NCI-H2081 (cell line): Measurements from ENCODE around the gene ALPI.
"Not testable (repeated sequence)": the region's sequence is repeated elsewhere in the genome, so short reads cannot be mapped to it uniquely, and the experiment has no call there.

Experiments used
- DNase-seq, 2 experiments: peaks; one replicate each; lab custom pipeline; 2025; lab: John Stamatoyannopoulos, UW

The ALPI gene

DNA sequence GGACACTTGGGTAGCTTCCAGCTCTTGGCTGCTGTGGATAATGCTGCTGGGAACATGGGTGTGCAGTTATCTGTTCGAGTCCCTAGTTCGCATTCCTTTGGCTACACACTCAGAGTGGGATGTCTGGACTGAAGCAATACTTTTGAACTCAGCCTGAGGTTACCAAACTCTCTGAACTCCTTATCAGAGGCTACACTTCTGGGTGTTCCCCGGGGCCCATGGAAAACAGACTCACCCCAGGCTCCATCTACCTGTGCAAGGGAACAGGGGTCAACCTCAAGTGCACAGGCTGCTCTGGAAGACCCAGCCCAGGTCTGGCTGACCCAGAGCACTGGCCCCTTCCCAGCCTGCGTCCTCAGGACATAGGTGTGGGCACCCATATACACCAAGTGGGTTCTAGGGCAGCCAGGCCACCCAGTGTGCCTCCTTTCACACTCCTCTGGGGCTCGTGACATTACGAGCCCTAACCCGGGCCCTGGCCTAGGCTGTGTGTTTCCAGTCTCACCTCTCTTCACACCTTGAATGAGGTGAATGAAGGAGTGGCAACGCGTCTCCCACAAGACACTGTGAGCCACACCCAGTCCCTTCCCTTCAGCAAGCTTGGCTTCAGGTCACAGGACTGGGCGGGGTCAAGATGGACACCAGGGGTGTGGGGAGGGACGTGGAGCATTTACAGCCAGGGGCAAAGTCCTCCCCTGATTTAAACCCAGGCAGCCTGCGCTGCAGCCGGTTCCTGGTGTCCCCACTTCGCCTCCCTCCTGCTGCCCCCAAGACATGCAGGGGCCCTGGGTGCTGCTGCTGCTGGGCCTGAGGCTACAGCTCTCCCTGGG, at the start of gene ALPI:
ALPI (plus strand) TSS at position 728 of the 830 bp plus-strand sequence; CDS start at position 775, 47 bp downstream.
- DNase-seq: no peak

DNA sequence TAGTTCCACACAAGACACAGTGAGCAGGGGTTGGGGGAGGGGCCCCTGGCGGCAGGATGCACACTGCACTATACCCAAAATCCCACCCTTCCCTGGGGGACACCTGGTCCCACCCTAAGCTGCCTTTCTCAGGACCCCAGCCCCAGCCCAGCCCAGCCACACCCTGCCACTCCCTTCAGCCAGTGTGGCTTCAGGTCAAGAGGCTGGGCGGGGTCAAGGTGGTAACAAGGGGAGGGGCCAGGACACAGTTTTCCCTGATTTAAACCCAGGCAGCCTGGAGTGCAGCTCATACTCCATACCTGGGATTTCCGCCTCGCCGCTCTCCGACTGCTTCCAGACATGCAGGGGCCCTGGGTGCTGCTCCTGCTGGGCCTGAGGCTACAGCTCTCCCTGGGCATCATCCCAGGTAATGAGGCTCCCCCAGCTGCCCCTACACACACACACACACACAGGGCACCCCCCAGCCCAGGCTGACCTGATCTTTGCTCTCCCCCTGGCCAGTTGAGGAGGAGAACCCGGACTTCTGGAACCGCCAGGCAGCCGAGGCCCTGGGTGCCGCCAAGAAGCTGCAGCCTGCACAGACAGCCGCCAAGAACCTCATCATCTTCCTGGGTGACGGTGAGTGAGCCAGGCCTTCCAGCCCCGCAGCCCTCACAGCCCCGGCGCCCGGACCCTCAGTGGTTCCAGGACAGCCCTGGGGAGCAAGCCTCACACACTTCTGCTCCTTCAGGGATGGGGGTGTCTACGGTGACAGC, 49.2 kb upstream of the ALPI start, which contains the start of gene ALPG:
ALPG (plus strand) TSS at position 289 of the 755 bp plus-strand sequence; CDS start at position 340, 51 bp downstream.
- DNase-seq: no peak

DNA sequence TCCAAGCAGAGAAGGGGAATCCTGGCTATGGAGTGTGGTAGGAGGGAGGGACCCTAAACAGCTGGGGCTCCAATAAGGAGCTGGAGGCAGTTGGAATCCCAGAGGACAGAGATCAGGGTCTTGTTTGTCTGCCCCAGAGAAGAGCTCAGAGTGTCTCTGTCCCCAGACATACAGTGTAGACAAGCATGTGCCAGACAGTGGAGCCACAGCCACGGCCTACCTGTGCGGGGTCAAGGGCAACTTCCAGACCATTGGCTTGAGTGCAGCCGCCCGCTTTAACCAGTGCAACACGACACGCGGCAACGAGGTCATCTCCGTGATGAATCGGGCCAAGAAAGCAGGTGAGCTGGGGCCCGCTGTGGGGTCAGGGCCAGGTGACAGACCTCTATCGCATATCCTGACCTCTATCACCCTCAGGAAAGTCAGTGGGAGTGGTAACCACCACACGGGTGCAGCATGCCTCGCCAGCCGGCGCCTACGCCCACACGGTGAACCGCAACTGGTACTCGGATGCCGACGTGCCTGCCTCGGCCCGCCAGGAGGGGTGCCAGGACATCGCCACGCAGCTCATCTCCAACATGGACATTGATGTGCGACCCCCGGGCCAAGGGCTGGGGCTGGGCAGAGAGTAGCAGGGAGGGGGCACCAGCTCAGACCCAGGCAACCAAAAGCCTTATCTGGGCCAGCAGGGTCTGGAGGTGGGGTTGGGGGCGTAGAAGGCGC, 48.4 kb upstream of the ALPI start:
- DNase-seq: not testable (repeated sequence)

DNA sequence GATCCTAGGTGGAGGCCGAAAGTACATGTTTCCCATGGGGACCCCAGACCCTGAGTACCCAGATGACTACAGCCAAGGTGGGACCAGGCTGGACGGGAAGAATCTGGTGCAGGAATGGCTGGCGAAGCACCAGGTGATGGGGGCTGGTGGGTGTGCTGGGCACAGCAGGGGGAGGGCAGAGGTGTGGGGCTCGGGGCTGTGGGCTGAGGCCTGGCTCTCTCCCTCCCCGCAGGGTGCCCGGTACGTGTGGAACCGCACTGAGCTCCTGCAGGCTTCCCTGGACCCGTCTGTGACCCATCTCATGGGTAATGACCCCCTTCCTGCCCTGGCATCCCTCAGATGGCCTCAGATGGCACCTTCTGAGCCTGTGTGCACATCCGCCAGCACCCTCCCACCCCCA, 47.7 kb upstream of the ALPI start:
- DNase-seq: not testable (repeated sequence)

DNA sequence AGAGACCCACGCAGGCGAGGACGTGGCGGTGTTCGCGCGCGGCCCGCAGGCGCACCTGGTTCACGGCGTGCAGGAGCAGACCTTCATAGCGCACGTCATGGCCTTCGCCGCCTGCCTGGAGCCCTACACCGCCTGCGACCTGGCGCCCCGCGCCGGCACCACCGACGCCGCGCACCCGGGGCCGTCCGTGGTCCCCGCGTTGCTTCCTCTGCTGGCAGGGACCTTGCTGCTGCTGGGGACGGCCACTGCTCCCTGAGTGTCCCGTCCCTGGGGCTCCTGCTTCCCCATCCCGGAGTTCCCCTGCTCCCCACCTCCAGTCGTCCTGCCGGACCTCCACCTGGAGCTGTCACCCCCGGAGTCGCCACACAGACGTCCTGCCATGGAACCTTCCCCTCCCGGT, 46.3 kb upstream of the ALPI start:
- not testable (repeated sequence) for DNase-seq

DNA sequence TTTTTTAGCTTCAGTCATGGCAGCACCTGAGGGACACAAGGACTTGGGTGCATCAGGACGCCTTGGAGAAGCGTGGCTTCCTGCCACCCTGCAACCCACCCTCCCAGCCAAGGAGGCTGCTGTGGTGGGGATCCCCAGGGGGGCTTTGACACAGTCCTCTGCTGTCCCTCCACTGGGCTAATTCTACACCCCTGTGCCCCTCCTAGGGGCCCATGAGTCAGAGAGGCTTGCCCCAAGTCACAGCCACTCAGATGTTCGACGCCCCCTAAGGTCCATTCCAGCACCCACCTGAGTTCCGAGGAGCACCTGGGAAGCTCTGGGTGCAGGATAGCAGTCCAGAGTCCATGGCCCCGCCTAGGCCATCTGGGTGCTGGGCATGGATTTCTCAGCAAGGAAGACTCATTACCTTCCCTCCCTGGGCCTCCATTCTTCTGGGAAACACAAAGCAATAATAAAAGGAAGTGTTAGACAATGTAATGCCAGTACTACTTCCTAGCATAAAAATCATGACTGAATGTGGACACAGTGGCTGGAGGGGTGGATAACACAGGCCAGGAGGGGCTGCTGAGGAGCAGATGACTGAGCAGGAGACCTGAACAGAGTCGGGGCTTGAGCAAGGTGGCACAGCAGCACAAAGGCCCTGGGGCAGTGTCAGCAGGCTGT, 45.6 kb upstream of the ALPI start:
- DNase-seq: no peak

DNA sequence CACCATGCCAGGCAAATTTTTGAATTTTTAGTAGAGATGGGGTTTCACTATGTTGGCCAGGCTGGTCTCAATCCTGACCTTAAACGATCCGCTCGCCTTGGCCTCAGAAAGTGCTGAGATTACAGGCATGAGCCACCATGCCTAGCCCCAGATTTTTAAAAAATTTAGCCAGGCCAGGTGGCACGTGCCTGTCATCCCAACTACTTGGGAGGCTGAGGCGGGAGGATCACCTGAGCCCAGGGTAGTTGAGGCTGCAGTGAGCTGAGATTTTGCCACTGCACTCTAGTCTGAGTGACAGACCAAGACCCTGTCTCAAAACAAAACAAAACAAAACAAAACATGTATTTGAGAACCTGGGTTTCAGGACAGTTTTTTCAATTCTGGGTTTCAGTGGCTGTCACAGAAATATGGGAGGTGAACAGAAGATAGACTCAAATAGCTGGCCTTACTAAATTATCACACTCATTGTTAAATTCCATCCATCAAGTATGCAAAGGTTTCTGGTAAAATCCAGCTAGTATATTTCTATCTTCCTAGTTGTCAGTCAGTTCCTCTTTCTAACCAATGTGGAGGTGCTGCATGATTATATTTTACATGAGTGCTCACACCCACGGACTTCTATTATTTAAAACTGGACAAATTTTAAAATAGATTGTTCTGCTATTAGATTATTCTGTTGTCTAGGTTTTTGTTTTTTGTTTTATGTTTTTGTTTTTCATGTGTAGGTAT, 43.9 kb upstream of the ALPI start:
- no peak for DNase-seq

DNA sequence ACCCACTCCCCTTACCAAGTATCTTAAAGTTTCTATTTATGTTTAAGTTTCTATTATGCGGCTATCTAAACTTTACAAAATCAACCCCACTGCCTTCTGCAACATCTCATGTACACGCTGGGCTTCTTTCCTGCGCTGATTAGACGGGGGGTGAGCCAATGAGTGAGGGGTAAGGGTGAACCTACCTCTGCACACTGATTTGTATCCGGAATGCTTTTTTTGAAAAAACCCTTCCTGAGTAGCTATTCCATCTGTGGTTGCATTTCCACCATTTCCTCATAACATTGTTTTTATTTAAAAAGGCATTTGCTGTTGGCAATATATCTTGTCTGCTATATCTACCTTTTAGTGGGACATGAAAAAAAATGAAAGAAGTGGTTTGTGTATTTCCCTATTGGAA, 43.0 kb upstream of the ALPI start:
- DNase-seq: no peak

DNA sequence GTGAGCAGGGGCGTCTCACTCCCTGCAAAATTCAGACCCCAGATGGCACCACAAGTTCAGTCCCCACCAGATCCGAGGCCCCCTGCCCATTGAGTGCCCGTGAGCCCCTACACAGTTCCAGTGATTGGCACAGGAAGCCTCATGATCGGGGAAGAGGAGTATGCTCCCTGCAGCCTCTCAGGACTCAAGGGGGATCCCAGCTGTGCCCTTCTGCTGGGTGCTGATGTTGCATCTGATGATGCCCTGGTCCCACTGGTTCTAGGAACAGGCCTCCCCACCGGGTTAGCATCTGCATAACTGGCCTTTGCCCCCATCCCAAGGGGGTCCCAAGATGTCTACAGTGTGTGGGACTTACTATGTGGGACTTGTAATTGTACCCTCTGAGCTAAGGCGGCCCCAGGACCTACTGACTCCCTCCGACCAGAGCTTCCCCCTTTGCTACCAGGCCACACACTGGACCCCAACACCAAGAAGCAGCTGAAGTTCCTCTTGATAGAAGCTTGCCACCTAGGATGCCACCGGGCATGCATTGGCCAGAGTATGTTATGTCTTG, 40.7 kb upstream of the ALPI start:
- DNase-seq: no peak

DNA sequence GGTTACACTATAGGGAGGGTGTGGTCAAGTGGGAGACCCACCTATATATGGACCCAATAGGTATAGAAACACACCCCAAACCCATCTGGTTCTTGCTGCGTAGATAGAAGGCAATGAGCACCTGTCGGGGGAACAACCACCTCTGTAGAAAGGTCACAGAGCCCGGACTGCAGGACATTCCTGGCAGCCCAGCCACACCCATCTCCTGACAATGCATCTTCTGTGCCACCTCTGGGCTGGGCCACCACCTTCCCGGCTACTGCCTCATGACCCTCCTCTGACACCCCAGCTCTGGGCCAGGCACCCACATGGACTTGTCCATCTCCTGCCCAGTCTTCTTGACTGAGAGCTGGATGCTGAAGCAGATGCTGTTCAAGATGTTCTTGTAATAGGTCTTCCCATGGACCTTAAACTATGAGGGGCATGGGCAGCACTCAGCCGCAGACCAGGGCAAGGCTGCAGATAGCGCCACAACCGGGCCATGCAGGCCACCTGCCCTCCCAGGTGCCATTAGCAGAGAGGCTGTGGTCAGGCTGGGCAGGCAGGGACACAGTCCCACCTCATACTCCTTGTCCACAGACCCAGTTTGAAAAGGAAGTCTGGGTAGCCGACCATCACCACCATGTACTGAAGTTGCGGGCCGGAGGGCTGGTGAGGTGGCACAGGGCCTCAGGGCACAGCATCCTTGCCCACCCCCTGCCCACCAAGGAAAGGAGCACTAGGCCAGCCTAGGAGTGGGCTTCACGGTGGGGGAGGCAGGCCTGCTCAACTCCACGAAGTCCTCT, 40.0 kb upstream of the ALPI start:
- DNase-seq: no peak

DNA sequence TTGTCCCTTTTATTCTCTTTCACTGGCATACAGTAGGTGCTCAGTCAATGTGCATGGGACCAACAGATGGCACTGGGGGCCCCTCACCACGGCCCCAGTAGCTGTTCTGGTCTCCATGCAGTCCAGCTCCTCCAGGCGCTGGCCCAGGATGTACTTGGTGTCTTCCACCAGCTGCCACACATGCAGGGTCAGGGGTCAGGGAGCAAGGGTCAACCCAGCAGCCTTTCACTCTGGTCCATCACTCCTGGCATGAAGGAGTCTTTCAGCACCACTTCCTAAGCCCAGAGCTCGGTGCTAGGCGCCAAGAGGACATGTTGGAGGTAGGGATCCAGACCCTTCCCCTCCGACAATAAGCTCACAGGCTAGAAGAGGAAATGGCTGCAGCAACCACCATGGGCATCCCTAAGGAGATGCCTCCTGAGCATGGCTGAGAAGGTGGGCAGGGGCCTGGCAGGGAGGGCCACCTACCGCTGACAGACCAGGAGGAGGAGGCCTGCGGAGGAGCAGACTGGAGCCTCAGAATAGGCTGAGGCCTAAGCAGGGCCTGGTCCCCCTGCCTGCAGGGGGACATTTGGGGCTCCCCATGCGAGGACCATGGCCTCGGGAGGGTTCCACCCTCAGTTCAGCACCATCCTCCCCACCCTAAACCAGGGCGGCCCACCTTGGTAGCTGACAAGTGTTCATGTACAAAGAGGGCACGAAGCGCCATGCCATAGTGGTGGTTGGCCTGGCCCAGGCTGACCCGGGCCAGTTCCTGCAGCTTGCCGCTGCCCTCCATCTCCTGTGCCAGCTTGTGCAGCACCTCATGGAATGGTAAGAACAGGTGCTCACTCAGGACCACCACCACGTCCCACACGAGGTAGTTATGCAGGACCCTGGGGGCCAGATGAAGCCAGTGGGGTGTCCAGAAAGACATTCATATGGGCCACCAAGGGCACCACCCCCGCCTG, 39.2 kb upstream of the ALPI start:
- DNase-seq: no peak

DNA sequence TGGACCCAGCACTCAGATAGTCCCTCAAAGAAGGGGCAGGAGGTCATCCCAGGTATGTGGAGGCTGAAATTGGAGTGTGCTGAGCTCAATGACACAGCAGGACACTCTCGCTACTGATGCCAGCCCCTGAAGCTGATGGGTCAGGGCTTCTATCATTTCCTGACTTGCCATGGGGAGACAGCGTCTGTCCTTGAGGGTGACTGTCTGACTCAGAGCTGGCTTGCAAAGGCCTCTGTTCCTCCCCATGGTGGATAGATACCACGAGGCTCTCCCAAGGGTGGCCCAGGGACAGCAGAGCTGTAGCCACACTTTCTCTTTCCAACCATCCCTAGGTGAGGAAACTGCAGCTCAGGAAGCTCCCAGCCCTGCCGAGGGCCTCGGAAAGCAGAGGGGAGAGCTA, 38.5 kb upstream of the ALPI start:
- DNase-seq: no peak

DNA sequence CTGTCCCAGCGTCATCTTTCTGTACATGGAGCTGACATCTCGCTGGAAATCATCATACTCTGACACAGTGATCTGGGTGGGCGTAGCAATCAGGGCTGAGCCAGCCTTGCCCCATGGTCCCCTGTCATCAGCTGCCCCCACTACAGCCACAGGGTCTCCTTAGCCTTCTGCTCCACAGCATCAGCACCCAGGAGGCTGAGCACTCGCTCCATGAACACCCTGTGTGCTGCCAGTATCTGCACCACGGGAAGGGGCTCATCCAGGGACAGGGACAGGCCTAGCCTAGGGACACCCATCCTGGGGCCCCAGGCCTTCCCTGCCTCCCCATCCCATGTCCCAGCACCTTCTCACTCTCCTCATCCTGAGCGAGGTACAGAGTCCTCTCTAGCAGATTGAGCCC, 37.9 kb upstream of the ALPI start:
- no peak for DNase-seq

DNA sequence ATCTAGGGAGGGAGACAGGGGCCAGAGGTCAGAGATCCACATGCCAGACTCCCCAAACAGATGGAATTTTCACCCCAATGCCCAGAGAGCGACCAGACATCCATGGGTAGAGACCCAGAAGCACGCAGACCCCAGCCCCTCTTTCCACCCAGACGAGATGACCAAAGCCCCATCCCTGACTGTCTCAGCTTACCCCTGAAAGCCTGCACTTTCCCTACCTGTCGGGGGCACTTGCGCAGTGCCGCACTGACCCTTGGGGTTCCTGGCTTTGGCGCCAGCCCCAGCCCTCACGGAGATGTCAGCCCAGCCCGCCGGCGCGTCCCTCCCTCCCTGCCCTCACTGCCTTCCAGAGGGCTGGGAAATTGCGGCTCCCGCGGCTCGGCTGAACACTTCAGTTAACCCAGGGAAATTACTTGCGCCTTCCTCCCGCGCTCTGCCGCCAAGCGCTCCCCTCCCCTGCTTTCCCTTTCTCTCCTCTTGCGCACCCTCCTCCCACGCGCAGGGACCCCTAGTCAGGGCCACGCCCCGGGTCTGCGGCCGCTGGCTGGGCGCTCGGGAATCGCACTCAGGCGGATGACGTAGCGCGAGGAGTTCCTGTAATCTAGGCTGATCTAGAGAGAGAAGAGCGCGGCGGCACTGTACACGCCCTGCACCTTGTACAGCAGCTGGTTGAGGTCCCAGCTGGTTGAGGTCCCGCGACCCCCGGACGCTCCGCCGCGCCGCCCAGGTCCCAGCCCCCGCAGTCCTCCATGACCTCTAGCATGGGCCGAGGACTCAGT, 37.3 kb upstream of the ALPI start:
- DNase-seq: peak in 1 of 2 experiments; percentile 26

DNA sequence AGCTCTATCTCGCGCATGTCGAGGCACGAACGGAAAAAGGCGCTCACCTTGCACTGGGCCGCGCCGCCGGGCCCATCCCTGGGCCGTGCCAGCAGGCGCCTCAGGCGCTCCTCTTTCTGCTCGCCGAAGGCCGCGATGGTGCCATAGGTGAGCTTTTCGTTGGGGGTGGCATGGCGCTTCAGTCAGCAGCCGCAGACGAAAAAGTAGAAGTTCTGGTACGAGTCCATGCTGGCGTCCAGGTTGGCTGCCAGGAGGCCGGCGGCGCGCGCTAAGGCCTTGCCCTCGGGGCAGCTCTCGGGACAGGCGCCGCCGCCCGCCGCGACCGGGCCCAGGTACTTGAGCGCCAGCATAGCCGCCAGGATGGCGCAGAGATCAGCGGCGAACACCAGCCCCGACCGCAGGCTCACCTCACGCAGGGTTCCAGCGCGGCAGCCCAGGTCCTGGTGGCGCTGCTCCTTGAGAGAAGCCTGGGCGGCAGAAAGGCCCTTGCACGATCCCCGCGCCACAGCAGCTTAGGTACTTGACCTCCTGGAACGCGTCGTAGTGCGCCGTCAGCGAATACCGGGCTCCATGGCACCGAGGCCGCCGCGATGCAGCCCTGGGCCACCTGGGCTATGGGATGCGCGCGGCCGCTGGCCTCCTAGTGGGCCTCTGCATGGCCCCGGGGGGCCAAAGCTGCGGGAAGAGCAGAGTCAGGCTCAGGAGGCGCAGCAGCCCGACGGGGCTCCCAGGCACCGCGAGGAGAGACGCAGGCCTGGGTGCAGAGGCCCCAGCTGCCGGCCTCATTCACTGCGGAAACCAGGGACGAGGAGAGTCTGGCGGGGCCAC, 36.5 kb upstream of the ALPI start:
- no peak for DNase-seq

DNA sequence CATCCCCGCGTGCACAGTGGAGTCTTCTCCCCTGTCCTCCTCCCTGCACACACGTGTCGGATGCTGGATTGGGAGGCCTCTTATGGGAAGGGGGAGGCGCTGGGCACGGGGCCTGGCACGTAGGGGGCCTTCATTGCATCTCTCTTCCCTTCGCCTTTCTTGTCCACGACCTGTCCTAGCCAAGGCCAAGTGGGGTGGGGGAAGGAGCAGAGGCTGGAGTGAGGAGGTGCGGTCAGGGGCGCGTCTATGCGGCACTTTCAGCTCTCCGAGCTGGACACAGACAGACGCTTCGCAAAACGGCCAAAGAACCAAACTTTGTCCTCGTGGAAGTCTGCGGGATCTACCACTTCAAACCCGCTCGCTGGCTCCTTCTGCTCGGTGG, 35.9 kb upstream of the ALPI start:
- DNase-seq: no peak

DNA sequence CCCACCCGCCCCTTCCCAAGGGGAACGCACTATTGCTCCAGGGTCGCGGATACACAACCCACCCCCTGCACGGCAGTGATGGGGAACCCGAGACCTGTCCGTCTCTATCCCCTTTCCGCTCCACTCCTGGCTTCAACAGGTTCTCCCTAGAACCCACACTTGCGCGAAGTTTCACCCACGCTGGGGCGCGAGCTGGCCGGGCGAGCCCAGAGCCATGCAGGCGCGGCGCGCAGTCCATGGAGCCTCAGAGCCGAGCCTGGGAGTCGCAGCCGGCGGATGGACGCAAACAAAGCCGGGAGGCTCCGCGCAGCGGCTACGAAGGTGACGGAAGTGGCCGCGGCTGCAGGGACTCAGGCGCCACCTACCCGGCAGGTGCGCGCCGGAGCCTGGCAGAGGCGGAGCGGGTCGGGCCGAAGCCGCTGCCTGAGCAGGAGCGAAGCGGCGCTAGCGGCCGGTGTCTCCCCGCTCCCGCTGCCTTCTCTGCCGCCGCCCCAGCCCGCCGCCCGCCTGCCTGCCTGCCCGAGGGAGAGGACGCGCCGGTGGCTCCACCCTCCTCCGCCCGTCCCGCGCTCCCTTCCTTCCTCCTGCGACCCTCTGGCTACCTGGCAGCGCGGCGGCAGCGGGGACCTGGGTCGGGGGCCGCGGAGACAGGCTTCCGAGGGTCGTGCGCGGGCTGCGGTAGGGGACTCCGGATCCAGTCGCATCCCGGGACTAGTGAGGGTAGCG, 35.3 kb upstream of the ALPI start:
- DNase-seq: peak; percentile 62 to 84
